ENCODE results near the gene DNPEP. TPM values are rescaled to one million over a fixed set of nuclear protein-coding genes. Genes with fewer than 3 reads are reported as not detected.

Gene DNPEP
- total and polyA plus RNA-seq, 2 donors (not counting 3 experiments of a cell fraction or from before 2014, with no cell fraction given): 40.4 to 77.5 TPM

- no peaks in the 10 kb centered on the region for H3K4me1 ChIP-seq (ENCODE audit: control insufficient read depth, extremely low read depth, insufficient read depth, low read length)
- no peak for FAIRE-seq
- CTCF ChIA-PET: interaction anchor here (1.3 to 1.4 kb wide), 2 partner anchors 180 to 371 kb away, joined by 4 read pairs; no protein-coding TSS in a partner anchor
- no peak overlapping the region for H2AFZ ChIP-seq (ENCODE audit: low read depth, low read length)
- no peak overlapping the region for H3K4me2 ChIP-seq (ENCODE audit: insufficient read depth, low read length)
- no peaks in the 10 kb centered on the region for H3K9me1 ChIP-seq (replicated peaks; ENCODE audit: control insufficient read depth, extremely low read depth, insufficient read depth, low read length)
- BruUV-seq (replicated peaks): no TSS peak
- no peaks in the 10 kb centered on the region for H4K20me1 ChIP-seq (replicated peaks; ENCODE audit: control insufficient read depth, extremely low read depth, insufficient read depth, low read length)
- POLR2A ChIA-PET: no interaction called here
- no peaks in the 10 kb centered on the region for H3K9me3 ChIP-seq (replicated peaks; ENCODE audit: control insufficient read depth, insufficient read depth, low read length)
- DNase-seq (ENCODE audit: low read depth, low spot score): no peak
- no peak overlapping the region for H3K4me3 ChIP-seq (replicated peaks in 1 of 3; ENCODE audit: insufficient read depth in 1 of 3, low read depth in 1 of 3, low read length in 3 of 3)
- dilution Hi-C loops (cut with MboI; ENCODE audit: extremely low pct_ligation_motif_present, low sequenced_read_pairs) (no loop called here), intact Hi-C loops (cut with micrococcal nuclease) (no loop called here)
- H3K79me2 ChIP-seq (ENCODE audit: control insufficient read depth, insufficient read depth, low read length): no peaks in the 10 kb centered on the region
- no peak overlapping the region for H3K27ac ChIP-seq (ENCODE audit: insufficient read depth, low read depth, low read length)
- H3K36me3 ChIP-seq (ENCODE audit: control insufficient read depth in 2 of 2, extremely low read depth in 1 of 2, insufficient read depth in 2 of 2, low read length in 2 of 2): no peaks in the 10 kb centered on the region
- no peak overlapping the region for H3K9ac ChIP-seq (replicated peaks; ENCODE audit: extremely low read depth, insufficient read depth, low read length)
- H3K27me3 ChIP-seq (ENCODE audit: control insufficient read depth in 2 of 2, insufficient read depth in 2 of 2, low read length in 2 of 2): peaks cover 3 to 5% of the 10 kb centered on the region in 2 experiments
- TF ChIP-seq FOS (IDR thresholded peaks at IDR 0.05; ENCODE audit: borderline replicate concordance, insufficient read depth, low read length) (no peak), POLR2A (IDR thresholded peaks at IDR 0.05; ENCODE audit: low read depth, low read length) (no peak), JUN (IDR thresholded peaks at IDR 0.05; ENCODE audit: borderline replicate concordance, insufficient read depth, insufficient read length, low read depth) (no peak), POLR2AphosphoS5 (IDR thresholded peaks at IDR 0.05; ENCODE audit: insufficient read depth, low read depth, low read length) (no peak), GATA2 (IDR thresholded peaks at IDR 0.05; ENCODE audit: insufficient read depth, insufficient read length, low read depth, low read length) (no peak), EZH2 (IDR thresholded peaks at IDR 0.05; ENCODE audit: borderline replicate concordance, low read depth, low read length, severe bottlenecking) (no peak), MYC (IDR thresholded peaks at IDR 0.05; ENCODE audit: low read depth, low read length) (no peak), MAX (IDR thresholded peaks at IDR 0.05; ENCODE audit: insufficient read depth, insufficient read length) (no peak)
- TF ChIP-seq, protein P1, sequence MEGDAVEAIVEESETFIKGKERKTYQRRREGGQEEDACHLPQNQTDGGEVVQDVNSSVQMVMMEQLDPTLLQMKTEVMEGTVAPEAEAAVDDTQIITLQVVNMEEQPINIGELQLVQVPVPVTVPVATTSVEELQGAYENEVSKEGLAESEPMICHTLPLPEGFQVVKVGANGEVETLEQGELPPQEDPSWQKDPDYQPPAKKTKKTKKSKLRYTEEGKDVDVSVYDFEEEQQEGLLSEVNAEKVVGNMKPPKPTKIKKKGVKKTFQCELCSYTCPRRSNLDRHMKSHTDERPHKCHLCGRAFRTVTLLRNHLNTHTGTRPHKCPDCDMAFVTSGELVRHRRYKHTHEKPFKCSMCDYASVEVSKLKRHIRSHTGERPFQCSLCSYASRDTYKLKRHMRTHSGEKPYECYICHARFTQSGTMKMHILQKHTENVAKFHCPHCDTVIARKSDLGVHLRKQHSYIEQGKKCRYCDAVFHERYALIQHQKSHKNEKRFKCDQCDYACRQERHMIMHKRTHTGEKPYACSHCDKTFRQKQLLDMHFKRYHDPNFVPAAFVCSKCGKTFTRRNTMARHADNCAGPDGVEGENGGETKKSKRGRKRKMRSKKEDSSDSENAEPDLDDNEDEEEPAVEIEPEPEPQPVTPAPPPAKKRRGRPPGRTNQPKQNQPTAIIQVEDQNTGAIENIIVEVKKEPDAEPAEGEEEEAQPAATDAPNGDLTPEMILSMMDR (IDR thresholded peaks at IDR 0.05; ENCODE audit: extremely low read depth in 1 of 2, insufficient read depth in 1 of 2, low read depth in 1 of 2, low read length in 2 of 2): no peak
These were observed 36.9 kb downstream of the DNPEP start for GRCh38 chr2:219350710-219351221.
